Transverse colon (tissue), 4 donors: ENCODE measurements around the gene RET. TPM values are rescaled to one million over a fixed set of nuclear protein-coding genes. Genes with fewer than 3 reads are reported as not detected.

Source experiments
- DNase-seq: peaks from one replicate; pipeline ENCODE4 v3.0.0-alpha.2; 2019
- H3K27ac ChIP-seq, 4 donors: fragments of 200-600 bp; sonication (generic); 2 replicates each; pipeline ENCODE4 v1.5.1; 2016 to 2018; ENCODE audit warnings: inconsistent platforms in 4 of 4
- H3K27me3 ChIP-seq: fragments of 200-600 bp; sonication (generic); 2 replicates; pipeline ENCODE4 v1.5.1; 2017; ENCODE audit warnings: inconsistent platforms
- H3K36me3 ChIP-seq, 4 donors: fragments of 200-600 bp; sonication (generic); 2 replicates each; pipeline ENCODE4 v1.5.1; 2017 to 2019; ENCODE audit warnings: inconsistent platforms in 4 of 4
- H3K4me1 ChIP-seq, 4 donors: fragments of 200-600 bp; sonication (generic); 2 replicates each; pipeline ENCODE4 v1.5.1; 2017 to 2020; ENCODE audit warnings: inconsistent platforms in 4 of 4
- H3K4me3 ChIP-seq, 4 donors: fragments of 200-600 bp; sonication (generic); 1 replicate in 1 of 4; 2 replicates in 3 of 4; pipeline versions ENCODE4 v1.5.1 to v1.6.1; 2017 to 2019; ENCODE audit warnings: inconsistent platforms in 4 of 4
- H3K9me3 ChIP-seq, 2 donors: fragments of 200-600 bp; sonication (generic); 2 replicates each; pipeline ENCODE4 v1.5.1; 2017 to 2019; ENCODE audit warnings: inconsistent platforms in 2 of 2
- CTCF ChIP-seq, 5 experiments: fragments of 200-600 bp in 3 of 5; fragments of 450-650 bp in 2 of 5; sonication (generic) in 3 of 5; IDR thresholded peaks; 1 replicate in 2 of 5; 2 replicates in 3 of 5; pipeline ENCODE4 v1.5.1; 2016 to 2017; ENCODE audit warnings: antibody characterized with exemption in 5 of 5, inconsistent platforms in 3 of 5, mild to moderate bottlenecking in 2 of 5, moderate library complexity in 1 of 5
- EP300 ChIP-seq: sonication (generic); formaldehyde crosslinking; IDR thresholded peaks from one replicate; pipeline ENCODE4 v1.6.1; 2017; ENCODE audit warnings: antibody characterized with exemption, low read depth
- POLR2A ChIP-seq: fragments of 450-650 bp; IDR thresholded peaks from one replicate; pipeline ENCODE4 v1.6.1; 2016; ENCODE audit warnings: antibody characterized with exemption, mild to moderate bottlenecking, moderate library complexity
- POLR2AphosphoS5 ChIP-seq, 3 donors: sonication (generic); formaldehyde crosslinking; IDR thresholded peaks; one replicate each; pipeline ENCODE4 v1.6.1; 2016; ENCODE audit warnings: antibody characterized with exemption in 3 of 3
- WGBS, 2 donors: methylation state at CpG; one replicate each; pipeline ENCODE4 v1.1.5; 2018; ENCODE audit warnings: low coverage in 1 of 2; 5-methylcytosine and 5-hydroxymethylcytosine counted together
- in situ Hi-C, 4 donors: fragments of 200-750 bp; cut with MboI; loops; one replicate each; pipeline versions ENCODE4 v1.15.0 to v1.15.1; 2017; ENCODE audit warnings: low sequenced_read_pairs in 3 of 4, low pct_ligation_motif_present in 1 of 4, low pct_unique_long_range_greater_than_20kb in 1 of 4
- intact Hi-C: fragments of 100-400 bp; cut with DNase I; formaldehyde crosslinking; loops from one replicate; pipeline ENCODE4 v1.15.1; 2023; ENCODE audit warnings: low total_unique reads
- total RNA-seq, 4 donors: library from RNA; depleted of rRNA; stranded (reverse); fragments of >200 nt; gene quantifications; one replicate each; pipeline ENCODE4 v1.1.0, GENCODE V29; 2016

Gene RET
- total RNA-seq, 4 donors from 2014 or later, result 0.37 to 5.6 (median 1.4) TPM

- WGBS, 2 donors, result 80% methylated on average over 6 of the region's 6 CpGs; no CpG with 5 or more reads in 1 of the 2 donors
- Histone ChIP-seq H3K9me3 (no peaks in the 10 kb centered on the region), H3K27ac (no peak overlapping the region), H3K27me3 (no peaks in the 10 kb centered on the region), H3K4me3 (no peak overlapping the region), H3K36me3 (no peaks in the 10 kb centered on the region), H3K4me1 (peaks cover 0 to 4% (median 2%) of the 10 kb centered on the region in 4 donors)
- TF ChIP-seq EP300, result no peak
- no peak for TF ChIP-seq POLR2AphosphoS5 (IDR thresholded peaks at IDR 0.05)
- no peak for TF ChIP-seq POLR2A
- no peak for TF ChIP-seq CTCF (IDR thresholded peaks at IDR 0.05)
- DNase-seq, result no peak
- intact Hi-C loops (no loop called here), in situ Hi-C loops (no loop called here)
Measured at GRCh38 chr10:43131906-43132305, 55.0 kb downstream of the RET start.

- in situ Hi-C loops, result no loop called here
- no peak for TF ChIP-seq POLR2AphosphoS5 (IDR thresholded peaks at IDR 0.05)
- no peak for TF ChIP-seq EP300
- TF ChIP-seq POLR2A, result no peak
- no peak for TF ChIP-seq CTCF (IDR thresholded peaks at IDR 0.05)
Measured at GRCh38 chr10:43132867-43133787, 56.3 kb downstream of the RET start.

GRCh38 chr10:43134126-43134905 lies 57.4 kb downstream of the RET start:
- H3K27me3 ChIP-seq, result no peaks in the 10 kb centered on the region
- intact Hi-C loops (no loop called here), in situ Hi-C loops (no loop called here)
- no peak for TF ChIP-seq EP300
- no peak for TF ChIP-seq POLR2AphosphoS5 (IDR thresholded peaks at IDR 0.05)
- no peak for TF ChIP-seq POLR2A
- TF ChIP-seq CTCF (IDR thresholded peaks at IDR 0.05), result no peak
- no peaks in the 10 kb centered on the region for H3K9me3 ChIP-seq
- WGBS, 2 donors, result 75 to 76% methylated on average over 5 of the region's 5 CpGs
- H3K4me1 ChIP-seq, result peaks cover 0 to 14% (median 13%) of the 10 kb centered on the region in 4 donors
- no peaks in the 10 kb centered on the region for H3K36me3 ChIP-seq
- H3K4me3 ChIP-seq, result no peak overlapping the region
- H3K27ac ChIP-seq, result no peak overlapping the region
- DNase-seq, result no peak

More at GRCh38 chr10:43132867-43133787, 56.3 kb downstream of the RET start:
- WGBS, 2 donors, result 50 to 71% methylated on average over 2 to 3 of the region's 3 CpGs
- Histone ChIP-seq H3K4me1 (peaks cover 0 to 13% (median 10%) of the 10 kb centered on the region in 4 donors), H3K27ac (no peak overlapping the region), H3K9me3 (no peaks in the 10 kb centered on the region), H3K36me3 (no peaks in the 10 kb centered on the region), H3K4me3 (no peak overlapping the region), H3K27me3 (no peaks in the 10 kb centered on the region)
- no peak for DNase-seq
- intact Hi-C loops, result no loop called here

GRCh38 chr10:43135064-43135463 lies 58.2 kb downstream of the RET start:
- in situ Hi-C loops, result no loop called here

More at GRCh38 chr10:43135064-43135463, 58.2 kb downstream of the RET start:
- intact Hi-C loops, result no loop called here
- 100% methylated on average over 5 of the region's 5 CpGs; no CpG with 5 or more reads in 1 of the 2 donors for WGBS, 2 donors
- Histone ChIP-seq H3K36me3 (no peaks in the 10 kb centered on the region), H3K4me3 (no peak overlapping the region), H3K27ac (no peak overlapping the region), H3K4me1 (peaks cover 0 to 21% (median 20%) of the 10 kb centered on the region in 4 donors), H3K27me3 (no peaks in the 10 kb centered on the region), H3K9me3 (no peaks in the 10 kb centered on the region)
- TF ChIP-seq EP300, result no peak
- TF ChIP-seq CTCF (IDR thresholded peaks at IDR 0.05), result no peak
- no peak for DNase-seq
